ENCODE data around the gene PKN1.
A peak's percentile ranks its signal among the peaks of the same experiment; 100 is the strongest.

Gene PKN1

DNA sequence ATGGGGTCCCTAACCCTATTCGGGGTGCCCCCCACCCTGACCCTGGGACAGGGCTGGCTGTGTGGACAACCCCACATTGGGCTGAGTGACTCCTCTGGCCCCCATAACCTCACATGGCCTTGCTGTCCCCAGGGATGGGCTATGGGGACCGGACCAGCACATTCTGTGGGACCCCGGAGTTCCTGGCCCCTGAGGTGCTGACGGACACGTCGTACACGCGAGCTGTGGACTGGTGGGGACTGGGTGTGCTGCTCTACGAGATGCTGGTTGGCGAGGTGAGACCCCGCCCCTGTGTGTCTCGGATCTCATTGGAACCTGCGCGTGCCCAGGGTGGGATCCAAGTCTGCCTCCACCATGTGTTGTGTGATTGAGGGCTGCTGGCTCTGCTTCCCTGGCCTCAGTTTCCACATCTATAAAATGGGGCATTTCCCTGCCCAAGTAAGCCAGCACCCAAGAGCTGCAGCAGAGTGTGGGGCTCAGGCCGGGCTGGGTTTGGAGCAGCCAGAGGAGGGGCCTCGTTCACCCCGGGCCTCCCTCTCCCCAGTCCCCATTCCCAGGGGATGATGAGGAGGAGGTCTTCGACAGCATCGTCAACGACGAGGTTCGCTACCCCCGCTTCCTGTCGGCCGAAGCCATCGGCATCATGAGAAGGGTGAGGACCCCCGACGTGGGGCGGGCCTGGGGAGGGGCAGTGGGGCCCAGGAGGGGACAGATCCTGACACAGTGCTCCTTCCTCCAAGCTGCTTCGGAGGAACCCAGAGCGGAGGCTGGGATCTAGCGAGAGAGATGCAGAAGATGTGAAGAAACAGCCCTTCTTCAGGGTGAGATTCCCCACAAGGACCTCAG is 37.1 kb downstream of the PKN1 start:
- DNase-seq, result no peak

DNA sequence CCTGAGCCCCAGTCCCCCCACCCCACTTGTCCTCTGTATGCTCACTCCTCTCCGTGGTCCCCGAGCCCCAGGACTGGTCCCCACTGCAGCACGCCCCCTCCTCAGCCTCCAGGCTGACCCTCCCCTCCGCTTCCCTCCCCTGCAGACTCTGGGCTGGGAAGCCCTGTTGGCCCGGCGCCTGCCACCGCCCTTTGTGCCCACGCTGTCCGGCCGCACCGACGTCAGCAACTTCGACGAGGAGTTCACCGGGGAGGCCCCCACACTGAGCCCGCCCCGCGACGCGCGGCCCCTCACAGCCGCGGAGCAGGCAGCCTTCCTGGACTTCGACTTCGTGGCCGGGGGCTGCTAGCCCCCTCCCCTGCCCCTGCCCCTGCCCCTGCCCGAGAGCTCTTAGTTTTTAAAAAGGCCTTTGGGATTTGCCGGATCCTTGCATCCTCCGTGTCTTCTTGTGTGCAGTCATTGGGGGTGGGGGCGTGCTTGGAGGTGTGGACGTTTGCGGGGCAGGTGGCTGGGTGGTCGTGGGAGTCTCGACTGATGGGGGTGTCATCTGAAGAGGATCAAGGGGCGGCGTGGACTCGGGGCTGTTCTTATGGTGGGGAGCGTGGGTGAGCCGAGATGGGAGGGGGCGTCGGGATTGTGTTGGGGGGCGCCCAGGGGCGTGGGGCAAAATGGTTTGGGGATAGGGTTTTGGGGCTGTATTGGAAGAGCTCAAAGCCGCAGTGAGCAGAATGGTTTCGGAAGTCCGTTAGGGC is 38.5 kb downstream of the PKN1 start:
- DNase-seq, result no peak

DNA sequence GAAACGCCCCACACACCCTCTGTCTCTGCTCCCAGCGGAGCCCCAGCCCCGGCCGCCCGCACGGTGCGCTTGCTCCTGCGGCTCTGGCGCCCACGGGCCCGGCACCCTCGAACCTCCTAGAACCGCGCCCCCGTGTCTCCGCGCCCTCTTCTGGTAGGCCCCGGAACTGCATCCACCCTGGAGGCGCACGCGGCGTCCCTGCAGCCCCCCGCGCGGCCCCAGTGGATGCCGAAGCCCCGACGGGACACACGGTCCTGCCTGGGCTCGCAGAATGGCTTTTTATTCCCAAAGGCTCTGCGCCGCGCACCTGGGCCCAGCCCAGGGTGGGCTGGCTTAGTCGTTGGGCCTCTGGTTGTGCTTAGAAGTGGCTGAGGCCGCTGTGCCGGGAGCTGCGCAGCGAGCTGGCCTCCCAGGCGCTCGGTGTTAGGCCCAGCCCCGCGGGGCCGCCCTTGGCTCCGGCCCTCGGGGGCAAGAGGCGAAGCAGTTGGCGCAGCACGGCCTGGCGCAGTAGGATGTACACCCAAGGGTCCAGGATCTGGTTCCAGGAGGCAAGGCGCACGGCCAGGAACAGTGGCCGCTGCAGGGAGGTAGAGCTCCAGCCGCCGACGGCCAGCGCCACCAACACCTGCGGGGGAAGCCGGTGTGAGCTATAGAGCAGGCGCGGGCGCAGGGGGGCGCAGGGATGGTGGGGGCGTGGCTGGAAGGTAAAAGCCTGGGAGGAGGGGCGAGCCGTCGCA is 39.3 kb downstream of the PKN1 start:
- peak; percentile 89 to 93 for DNase-seq

DNA sequence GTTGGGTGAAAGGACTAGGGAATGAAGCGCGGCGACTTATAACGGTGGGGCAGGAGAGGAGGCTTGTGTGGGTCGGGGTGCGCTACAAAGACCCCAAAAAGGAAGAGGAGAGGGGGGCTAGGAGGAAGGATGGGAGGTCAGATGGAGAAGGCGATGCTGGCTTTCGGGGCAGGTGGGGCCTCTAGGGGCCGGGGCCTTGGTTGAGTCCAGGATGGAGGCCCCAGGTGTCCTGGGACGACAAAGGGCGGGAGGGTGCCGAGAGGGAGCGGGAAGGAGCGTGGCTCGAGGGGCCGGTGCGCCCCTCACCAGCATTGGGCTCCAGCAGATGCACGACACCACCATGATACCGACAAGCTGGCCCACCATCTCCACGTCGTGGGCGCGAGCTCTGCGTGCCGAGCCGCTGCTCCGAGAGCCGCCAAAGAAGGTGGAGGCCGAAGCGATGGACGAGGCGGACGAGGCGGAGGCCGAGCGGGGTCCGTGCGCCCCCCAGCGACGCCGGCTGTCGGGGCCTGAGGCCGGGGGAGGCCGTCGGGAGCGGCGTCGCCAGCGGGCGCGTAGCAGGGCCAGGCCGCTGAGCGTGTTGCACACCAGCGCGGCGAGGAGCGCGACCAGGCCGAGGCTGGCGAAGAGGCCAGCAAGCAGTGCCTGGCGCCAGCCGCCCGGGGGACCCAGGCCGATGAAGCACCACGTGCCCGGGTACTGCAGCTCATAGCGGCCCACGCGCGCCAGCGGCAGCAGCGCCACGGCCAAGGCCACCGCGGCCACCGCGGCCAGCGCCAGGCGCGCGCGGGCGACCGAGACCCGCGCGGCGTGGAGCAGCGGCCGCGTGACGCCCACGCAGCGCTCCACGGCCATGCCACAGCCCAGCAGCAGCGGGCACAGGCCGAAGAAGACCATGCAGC is 40.2 kb downstream of the PKN1 start:
- no peak for DNase-seq

DNA sequence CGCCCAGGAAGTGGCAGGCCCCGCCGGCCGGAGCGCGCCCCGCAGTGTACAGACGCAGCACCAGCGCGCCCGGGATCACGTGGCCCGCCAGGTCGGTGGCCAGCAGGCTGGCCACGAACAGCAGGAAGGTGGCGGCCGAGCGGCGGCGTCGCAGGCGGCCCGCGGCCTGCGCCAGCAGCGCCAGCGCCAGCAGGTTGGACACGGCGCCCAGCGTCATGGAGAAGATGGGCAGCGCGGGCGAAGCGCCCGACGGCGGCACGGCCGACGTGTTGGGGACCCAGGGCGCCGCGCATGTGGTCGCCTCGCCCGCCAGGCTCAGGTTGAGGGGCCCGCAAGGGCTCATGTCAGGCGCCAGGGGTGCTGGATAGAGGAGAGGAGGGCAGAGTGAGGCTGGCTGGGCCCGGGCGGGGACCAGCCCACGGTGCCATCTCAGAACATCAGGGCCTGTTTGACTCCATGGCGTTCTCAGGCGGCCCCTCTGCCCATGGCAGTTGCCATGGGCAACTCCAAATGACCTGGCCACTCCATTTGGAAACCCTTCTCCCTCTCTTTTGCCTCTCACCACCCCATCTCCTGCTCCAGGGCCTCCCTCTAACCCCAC is 41.0 kb downstream of the PKN1 start:
- no peak for DNase-seq

DNA sequence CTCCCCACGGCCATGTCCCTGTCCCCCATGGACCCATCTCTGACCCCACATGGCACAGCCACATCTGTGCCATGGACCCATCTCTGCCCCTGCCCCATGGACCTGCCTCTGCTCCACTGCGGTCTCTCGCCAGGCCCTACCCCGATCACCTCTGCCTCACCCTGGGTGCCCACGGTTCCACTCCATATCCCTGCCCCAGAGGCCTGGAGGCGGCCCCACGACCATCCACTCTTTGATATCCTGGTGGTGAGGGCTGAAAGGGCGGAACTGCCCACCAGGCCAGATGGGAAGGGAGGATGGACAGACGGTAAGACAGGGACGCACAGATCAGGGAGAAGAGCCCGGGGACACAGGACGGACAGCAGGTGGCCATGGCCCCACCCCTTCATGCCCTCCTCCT is 41.7 kb downstream of the PKN1 start:
- no peak for DNase-seq

DNA sequence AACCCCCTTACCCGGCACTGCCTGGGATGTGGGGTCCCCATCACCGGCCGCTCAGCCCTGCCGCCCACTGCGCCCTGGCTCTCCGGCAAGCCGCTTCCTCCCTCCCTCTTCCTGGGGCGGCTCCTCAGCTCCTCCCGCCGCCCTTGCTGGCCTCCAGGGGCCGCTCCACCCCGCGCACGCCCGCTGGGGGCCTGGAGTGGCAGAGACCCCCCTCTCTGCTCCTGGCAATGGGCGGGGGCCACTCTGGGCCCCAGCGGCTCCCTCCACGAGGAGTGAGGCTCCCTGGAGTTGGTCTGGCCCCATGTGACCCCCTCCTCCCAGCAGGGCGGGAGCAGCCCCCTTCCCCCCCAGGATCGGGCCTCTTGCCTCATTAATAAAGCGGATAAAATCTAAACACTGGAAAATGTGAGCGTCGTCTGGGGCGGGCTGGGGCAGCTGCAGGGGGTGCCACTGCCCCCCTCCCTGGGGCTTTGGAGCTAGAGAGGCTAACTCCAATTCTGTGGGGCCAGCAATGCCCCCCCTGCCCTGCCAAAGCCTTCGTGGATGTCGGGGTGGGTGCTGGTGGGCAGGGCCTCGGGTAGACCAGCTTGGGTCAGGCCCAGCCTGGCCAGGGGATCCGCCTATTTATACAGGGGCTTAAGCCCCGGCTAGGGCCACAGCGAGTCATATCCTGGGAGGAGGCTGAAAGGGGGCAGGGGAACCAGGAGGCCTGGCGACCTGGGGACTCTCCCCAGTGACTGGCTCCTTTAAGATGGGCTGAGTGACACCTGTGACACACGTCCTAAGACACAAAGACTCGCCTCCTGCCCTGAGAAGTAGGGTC is 42.4 kb downstream of the PKN1 start, which contains the start of gene PTGER1:
Gene PTGER1, minus strand, starts transcription at position 104 of the 823 bp plus-strand sequence. CDS start 1,034 bp downstream, outside the sequence.
- peak in 1 of 2 donors; percentile 47 for DNase-seq

DNA sequence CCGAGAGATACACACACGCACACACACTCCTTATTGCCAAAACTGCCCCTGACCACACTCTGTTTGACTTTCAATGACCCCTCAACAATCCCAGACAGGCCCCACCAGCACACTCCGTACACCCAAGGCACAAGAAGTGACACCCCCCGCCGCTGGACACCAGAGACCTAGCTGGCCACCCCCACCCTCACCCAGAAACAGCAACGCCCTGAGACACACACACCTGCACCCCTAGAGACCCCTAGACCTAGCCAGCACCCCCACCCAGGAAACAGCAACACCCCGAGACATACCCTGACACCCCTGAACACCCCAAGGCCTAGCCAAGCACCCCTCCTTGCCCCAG is 43.2 kb downstream of the PKN1 start:
- DNase-seq, result no peak

DNA sequence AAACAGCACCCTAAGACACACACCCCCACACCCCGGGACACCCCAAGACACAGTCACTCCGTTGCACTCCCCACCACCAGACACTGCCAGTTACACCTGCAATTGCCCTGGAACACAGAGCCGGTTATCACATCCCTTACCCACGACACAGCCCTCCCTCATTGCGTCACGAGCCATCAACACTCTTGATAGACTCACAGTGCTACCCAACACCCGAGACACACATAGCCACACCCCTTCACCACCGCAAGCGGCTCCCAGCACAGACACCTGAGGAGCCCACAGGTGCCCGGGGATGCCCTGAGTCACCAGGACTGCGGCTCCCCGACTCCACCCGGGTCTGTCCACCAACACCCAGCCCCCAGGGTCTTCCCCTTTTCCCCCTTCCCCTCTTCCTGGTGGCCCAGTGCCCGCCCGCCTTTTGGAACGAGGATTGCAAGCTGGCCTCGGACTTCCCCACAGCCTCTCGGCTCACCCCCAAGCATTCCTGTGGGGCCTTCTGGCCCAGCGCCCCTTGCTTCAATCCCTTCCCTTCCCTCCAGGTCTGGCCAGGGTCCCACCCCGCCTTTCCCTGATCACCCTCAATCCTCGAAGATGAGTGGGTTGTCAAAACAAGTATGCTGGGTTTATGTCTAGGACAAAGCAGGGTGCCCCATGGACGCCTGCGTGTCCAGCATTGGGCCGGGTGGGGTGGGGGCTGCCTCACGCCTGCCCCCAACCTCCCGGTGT is 43.7 kb downstream of the PKN1 start:
- DNase-seq, result no peak

DNA sequence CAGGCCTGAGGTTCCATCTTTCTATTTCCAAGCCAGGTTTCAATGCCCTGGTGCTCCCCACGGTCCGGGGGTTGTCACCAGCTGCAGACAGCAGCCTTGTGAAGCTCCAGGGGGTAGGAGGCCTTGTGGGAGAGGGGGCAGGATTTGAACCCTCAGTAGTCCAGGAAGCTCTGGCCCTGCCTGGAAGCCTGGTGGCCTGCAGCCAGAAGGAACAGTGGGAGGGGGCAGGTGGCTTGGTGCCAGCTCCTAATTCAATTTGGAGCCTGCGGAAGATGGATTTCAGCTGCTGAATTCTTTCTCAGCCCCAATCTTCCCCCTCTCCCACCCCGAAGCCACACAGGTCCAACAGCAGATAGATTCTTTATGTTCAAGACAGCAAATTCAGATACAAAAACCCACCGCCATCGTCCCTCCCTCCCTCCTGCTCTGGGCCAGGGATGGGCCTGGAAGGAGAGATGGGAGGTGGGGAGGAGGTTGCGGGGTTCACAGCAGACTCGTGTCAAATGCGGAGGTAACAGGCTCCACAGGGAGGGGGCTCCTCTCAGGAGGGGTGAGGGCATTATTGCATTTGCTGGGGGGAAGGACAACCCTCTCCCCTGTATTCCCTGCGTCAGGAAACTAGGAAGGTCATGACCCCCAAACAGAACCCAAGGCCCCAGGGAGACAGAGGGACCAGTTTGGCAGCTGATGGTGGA is 44.5 kb downstream of the PKN1 start:
- no peak for DNase-seq

DNA sequence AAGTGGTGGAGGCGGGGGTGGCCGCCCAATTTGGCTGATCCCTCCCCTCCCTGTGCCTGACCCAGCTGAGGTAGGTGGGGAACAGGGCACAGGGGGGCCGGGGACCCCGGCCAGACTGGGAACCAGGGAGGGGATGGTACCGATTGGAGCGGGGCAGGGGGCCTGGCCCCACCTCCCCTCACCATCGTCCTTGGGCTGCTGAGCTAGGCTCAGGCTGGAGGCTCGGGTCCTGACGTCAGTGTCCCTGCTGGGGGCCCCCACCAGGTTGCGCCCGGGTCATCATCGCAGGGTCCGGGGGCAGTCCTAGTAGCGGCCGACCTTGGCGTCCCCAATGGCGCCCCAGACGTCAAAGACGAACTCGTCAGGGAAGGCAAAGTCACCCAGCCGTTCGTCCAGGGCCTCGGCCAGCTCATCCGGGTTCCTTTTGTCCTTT is 45.0 kb downstream of the PKN1 start:
- no peak for DNase-seq

DNA sequence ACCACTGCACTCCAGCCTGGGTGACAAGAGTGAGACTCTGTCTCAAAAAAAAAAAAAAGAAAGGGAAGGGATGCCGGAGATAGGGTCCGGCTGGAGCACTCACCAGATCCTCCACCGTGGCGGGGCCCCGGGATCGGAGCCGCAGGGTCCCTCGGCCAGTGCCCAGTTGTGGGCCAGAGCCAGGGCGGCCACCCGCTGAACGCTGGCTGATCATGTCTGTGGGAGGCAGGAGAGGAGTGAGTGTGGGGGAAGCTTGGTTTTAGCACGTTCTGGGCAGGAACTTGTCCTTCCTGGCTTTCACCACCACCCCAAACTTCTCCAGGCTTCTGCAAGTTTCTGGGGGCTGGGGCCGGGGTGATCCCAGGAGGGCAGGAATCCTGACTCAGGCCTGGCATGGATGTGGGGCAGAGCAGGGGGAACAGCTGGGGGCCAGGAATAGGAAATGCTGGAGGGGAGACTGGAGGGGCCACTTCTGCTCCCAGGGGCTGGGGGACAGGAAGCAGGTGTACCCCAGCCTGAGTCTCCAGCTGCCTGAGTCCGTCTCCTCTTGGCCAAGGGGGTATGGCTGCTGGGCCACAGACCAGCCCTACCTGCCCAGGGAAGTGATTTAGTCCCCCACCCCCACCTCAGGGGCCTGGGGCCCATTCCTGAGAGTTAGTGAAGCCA is 46.3 kb downstream of the PKN1 start:
- DNase-seq, result no peak

DNA sequence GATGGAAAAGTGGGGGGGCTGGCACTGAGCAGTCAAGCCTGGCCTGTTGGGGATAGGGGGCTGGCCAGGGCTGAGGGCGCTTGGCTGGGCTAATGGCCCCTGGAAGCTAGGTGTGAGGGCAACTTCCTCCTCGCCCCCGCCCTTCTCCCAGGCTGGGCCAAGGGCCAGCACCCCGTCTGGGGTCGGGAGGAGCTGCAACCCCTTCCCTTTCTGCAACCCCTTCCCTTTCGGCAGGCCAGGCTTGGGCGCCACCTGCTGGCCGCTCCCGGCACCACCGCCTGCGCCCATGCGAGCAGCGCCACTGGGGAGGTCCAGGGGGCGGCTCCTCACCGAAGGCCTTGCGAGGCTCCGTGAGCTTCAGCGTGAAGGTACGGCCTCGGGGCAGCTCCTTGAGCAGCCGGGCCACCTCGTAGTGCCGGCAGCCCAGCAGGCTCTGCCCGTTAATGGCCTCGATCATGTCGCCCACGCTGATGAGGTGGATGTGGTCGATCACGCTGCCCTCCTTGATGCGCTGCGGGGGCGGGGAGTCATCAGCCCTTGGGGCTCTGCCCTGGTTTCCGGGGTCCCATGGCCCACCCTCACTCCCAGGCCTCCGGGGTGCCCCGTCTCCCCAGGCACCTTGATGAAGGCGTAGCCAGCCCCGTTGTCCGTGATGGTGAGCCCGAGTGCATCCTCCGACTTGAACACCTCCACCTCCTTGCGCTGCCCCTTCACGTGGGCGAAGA is 47.0 kb downstream of the PKN1 start:
- DNase-seq, result peak; percentile 75 to 83

DNA sequence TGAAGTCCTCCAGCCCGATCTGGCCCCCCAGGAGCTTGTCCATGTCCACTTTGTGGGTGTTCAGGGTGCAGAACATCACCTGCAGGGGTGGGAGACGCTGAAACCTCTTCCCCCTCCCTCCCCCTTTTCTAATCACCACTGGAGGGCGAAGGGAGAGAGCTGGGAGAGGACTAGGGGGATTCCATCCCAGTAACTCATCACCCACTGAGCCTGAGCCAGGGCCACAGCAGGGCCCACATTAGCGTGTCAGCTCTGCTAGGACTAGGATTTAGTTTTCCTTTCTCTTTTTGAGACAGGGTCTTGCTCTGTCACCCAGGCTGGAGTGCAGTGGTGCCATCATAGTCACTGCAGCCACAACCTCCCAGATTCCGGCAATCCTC is 47.6 kb downstream of the PKN1 start:
- no peak for DNase-seq

DNA sequence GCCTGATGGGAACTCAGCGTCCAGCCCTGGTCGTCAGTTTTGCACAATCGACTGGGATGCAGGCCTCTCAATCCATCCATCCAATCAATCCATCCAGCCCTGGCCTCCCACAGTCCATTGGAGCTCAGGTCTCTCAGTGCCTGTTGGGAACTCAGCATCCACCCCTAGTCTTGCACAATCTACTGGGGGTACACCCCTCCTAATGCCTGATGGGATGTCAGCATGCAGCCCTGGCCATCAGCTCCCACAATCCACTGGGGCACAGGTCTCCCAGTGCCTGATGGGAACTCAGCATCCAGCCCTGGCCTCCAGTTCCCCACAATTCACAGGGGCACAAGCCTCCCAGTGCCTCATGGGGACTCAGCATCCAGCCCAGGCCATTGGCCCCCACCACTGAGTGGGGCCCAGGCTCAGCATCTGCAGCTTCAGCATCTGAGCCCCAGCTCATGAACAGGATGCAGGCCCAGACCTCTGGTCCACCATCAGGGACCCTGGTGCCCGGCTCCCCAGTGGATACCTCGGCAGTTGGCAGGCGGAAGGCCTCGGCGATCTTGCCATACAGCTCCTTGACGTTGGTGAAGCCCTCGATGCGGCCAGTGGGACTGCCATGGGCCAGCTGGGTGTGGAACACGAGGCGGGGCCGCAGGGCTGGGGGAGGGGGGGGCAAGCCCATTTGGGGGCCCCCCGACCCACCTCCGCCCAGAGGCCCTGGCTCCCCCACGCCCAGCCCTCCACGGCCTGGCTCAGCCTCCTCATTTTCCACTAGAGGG is 49.3 kb downstream of the PKN1 start:
- no peak for DNase-seq

DNA sequence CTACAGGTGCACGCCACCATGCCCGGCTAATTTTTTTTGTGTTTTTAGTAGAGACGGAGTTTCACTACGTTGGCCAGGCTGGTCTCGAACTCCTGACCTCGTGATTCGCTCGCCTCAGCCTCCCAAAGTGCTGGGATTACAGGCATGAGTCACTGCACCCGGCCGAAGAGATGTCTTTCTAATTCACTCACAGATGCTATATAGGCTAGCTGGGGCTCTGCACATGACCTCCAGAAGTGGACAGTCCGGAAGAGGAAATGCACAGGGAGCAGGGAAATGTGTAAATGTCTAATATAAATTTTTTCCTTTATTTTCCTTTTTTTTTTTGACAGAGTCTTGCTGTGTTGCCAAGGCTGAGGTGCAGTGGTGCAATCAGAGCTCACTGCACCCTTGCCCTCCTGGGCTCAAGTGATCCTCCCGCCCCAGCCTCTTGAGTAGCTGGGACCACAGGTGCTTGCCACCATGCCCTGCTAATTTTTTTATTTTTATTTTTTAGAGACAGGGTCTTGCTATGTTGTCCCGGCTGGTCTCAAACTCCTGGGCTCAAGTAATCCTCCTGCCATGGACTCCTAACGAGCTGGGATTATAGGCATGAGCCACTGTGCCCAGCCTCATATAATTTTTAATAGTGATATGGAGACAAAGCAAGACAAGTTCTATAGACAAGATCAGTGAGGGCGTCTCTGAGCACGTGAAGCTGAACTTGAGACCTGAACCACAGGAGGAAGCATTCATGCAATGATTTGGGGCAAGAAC is 54.4 kb downstream of the PKN1 start:
- DNase-seq, result no peak
